ENCODE measurements around the gene MAGI1. TPM values are rescaled to one million over a fixed set of nuclear protein-coding genes. Genes with fewer than 3 reads are reported as not detected.

MAGI1 gene
- polyA plus RNA-seq, 1 experiment: 14.2 TPM

- no peak overlapping the region for H3K4me3 ChIP-seq (ENCODE audit: low read depth, low read length)
- ChIA-PET CTCF (no interaction called here), POLR2A (no interaction called here)
- no peak for TF ChIP-seq CTCF (IDR thresholded peaks at IDR 0.05; ENCODE audit: low read depth, low read length)
- H3K27me3 ChIP-seq (ENCODE audit: control insufficient read depth, insufficient read depth, low read length): no peaks in the 10 kb centered on the region
- no peak for DNase-seq (ENCODE audit: low read depth, low spot score)
- no peak overlapping the region for H3K27ac ChIP-seq (ENCODE audit: low read depth, low read length)
- no peaks in the 10 kb centered on the region for H3K9me3 ChIP-seq (ENCODE audit: control insufficient read depth, insufficient read depth, low read length)
Measured at GRCh38 chr3:65808407-65808806, 230.3 kb downstream of the MAGI1 start.

- DNase-seq (ENCODE audit: low read depth, low spot score): no peak
- no peak overlapping the region for H3K4me3 ChIP-seq (ENCODE audit: low read depth, low read length)
- no peaks in the 10 kb centered on the region for H3K9me3 ChIP-seq (ENCODE audit: control insufficient read depth, insufficient read depth, low read length)
- no peak for TF ChIP-seq CTCF (IDR thresholded peaks at IDR 0.05; ENCODE audit: low read depth, low read length)
- H3K27ac ChIP-seq (ENCODE audit: low read depth, low read length): no peak overlapping the region
- POLR2A ChIA-PET: no interaction called here
- no peaks in the 10 kb centered on the region for H3K27me3 ChIP-seq (ENCODE audit: control insufficient read depth, insufficient read depth, low read length)
- CTCF ChIA-PET: interaction anchor here (0.9 kb wide), 1 partner anchor 14 kb away, joined by 3 read pairs; no protein-coding TSS in a partner anchor
Measured at GRCh38 chr3:65807225-65807624, 231.5 kb downstream of the MAGI1 start.

- CTCF ChIA-PET: interaction anchor here (0.9 kb wide), 1 partner anchor 13 kb away, joined by 3 read pairs; no protein-coding TSS in a partner anchor
- POLR2A ChIA-PET: no interaction called here
- no peak for DNase-seq (ENCODE audit: low read depth, low spot score)
- TF ChIP-seq CTCF (IDR thresholded peaks at IDR 0.05; ENCODE audit: low read depth, low read length): no peak
- Histone ChIP-seq H3K27me3 (ENCODE audit: control insufficient read depth, insufficient read depth, low read length) (no peaks in the 10 kb centered on the region), H3K27ac (ENCODE audit: low read depth, low read length) (no peak overlapping the region), H3K4me3 (ENCODE audit: low read depth, low read length) (no peak overlapping the region), H3K9me3 (ENCODE audit: control insufficient read depth, insufficient read depth, low read length) (no peaks in the 10 kb centered on the region)
Measured at GRCh38 chr3:65806600-65806999, 232.1 kb downstream of the MAGI1 start.

GRCh38 chr3:65796676-65797075 is 242.0 kb downstream of the MAGI1 start:
- CTCF ChIA-PET: interaction anchor here (0.6 kb wide), 1 partner anchor 13 kb away, joined by 3 read pairs; no protein-coding TSS in a partner anchor
- DNase-seq (ENCODE audit: low read depth, low spot score): no peak
- POLR2A ChIA-PET: no interaction called here
- H3K27me3 ChIP-seq (ENCODE audit: control insufficient read depth, insufficient read depth, low read length): no peaks in the 10 kb centered on the region
- no peak overlapping the region for H3K4me3 ChIP-seq (ENCODE audit: low read depth, low read length)
- no peaks in the 10 kb centered on the region for H3K9me3 ChIP-seq (ENCODE audit: control insufficient read depth, insufficient read depth, low read length)
- no peak for TF ChIP-seq CTCF (IDR thresholded peaks at IDR 0.05; ENCODE audit: low read depth, low read length)
- no peak overlapping the region for H3K27ac ChIP-seq (ENCODE audit: low read depth, low read length)

GRCh38 chr3:65795166-65795565 is 243.6 kb downstream of the MAGI1 start:
- CTCF ChIA-PET: no interaction called here

More at GRCh38 chr3:65795166-65795565, 243.6 kb downstream of the MAGI1 start:
- Histone ChIP-seq H3K27me3 (ENCODE audit: control insufficient read depth, insufficient read depth, low read length) (no peaks in the 10 kb centered on the region), H3K4me3 (ENCODE audit: low read depth, low read length) (no peak overlapping the region), H3K27ac (ENCODE audit: low read depth, low read length) (no peak overlapping the region), H3K9me3 (ENCODE audit: control insufficient read depth, insufficient read depth, low read length) (no peaks in the 10 kb centered on the region)
- no peak for TF ChIP-seq CTCF (IDR thresholded peaks at IDR 0.05; ENCODE audit: low read depth, low read length)
- DNase-seq (ENCODE audit: low read depth, low spot score): no peak
- POLR2A ChIA-PET: no interaction called here
